ENCODE results near the gene FPR3. TPM values are rescaled to one million over a fixed set of nuclear protein-coding genes. Genes with fewer than 3 reads are reported as not detected.

Gene FPR3
- total RNA-seq, 1 experiment from 2014 or later, result not detected

GRCh38 chr19:51800473-51801244 is 5.7 kb downstream of the FPR3 start:
- no peak overlapping the region for H4K91ac ChIP-seq (ENCODE audit: insufficient read length, low read depth, low read length)
- no CpG with 5 or more reads among the region's 7 CpGs for WGBS (ENCODE audit: extremely low coverage, insufficient read length, low lambda C conversion rate)
- TF ChIP-seq, protein P1, sequence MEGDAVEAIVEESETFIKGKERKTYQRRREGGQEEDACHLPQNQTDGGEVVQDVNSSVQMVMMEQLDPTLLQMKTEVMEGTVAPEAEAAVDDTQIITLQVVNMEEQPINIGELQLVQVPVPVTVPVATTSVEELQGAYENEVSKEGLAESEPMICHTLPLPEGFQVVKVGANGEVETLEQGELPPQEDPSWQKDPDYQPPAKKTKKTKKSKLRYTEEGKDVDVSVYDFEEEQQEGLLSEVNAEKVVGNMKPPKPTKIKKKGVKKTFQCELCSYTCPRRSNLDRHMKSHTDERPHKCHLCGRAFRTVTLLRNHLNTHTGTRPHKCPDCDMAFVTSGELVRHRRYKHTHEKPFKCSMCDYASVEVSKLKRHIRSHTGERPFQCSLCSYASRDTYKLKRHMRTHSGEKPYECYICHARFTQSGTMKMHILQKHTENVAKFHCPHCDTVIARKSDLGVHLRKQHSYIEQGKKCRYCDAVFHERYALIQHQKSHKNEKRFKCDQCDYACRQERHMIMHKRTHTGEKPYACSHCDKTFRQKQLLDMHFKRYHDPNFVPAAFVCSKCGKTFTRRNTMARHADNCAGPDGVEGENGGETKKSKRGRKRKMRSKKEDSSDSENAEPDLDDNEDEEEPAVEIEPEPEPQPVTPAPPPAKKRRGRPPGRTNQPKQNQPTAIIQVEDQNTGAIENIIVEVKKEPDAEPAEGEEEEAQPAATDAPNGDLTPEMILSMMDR (conservative IDR thresholded peaks at IDR 0.05), result no peak
- no peak overlapping the region for H4K8ac ChIP-seq (replicated peaks; ENCODE audit: insufficient read length, low read depth, low read length)
- H2BK12ac ChIP-seq (ENCODE audit: insufficient read length, low read depth, low read length), result no peak overlapping the region
- no peak overlapping the region for H4K5ac ChIP-seq (ENCODE audit: insufficient read length, low read depth, low read length)
- H3K36me3 Mint-ChIP-seq (ENCODE audit: insufficient read depth in 1 of 3, low read depth in 3 of 3), result peaks cover 5 to 15% (median 7%) of the 10 kb centered on the region in 3 experiments; a peak in 3 of 7 replicates
- H3K9me3 ChIP-seq (ENCODE audit: control insufficient read depth, low read depth, low read length), result no peaks in the 10 kb centered on the region
- no peak overlapping the region for H3T11ph ChIP-seq (ENCODE audit: low read length)
- no peak overlapping the region for H3K27ac ChIP-seq (ENCODE audit: insufficient read length, low read depth, low read length)
- no peak overlapping the region for H2BK5ac ChIP-seq (ENCODE audit: insufficient read length, low read length)
- no peaks in the 10 kb centered on the region for H3K23me2 ChIP-seq (ENCODE audit: insufficient read length, low read depth, low read length, poor library complexity, severe bottlenecking)
- no peak overlapping the region for H3K14ac ChIP-seq (ENCODE audit: insufficient read depth, low read length)
- H3K79me2 ChIP-seq (ENCODE audit: insufficient read depth, low read length), result no peaks in the 10 kb centered on the region
- H3K27me3 ChIP-seq (ENCODE audit: insufficient read depth, low read length), result no peaks in the 10 kb centered on the region
- no peak overlapping the region for H2AFZ ChIP-seq (ENCODE audit: low read length)
- no peak overlapping the region for H2BK20ac ChIP-seq (ENCODE audit: low read depth, low read length, poor library complexity, severe bottlenecking)
- no peak overlapping the region for H3K4ac ChIP-seq (ENCODE audit: low read depth, low read length)
- H3K27ac Mint-ChIP-seq, result no peak overlapping the region
- no peaks in the 10 kb centered on the region for H3K4me1 ChIP-seq (ENCODE audit: insufficient read depth, low read length)
- H3K9ac ChIP-seq (ENCODE audit: extremely low read depth, insufficient read length, low read length), result no peak overlapping the region
- no peak overlapping the region for H3K23ac ChIP-seq (ENCODE audit: insufficient read length, low read depth, low read length)
- no peak overlapping the region for H2AK5ac ChIP-seq (ENCODE audit: insufficient read length, low read length)
- no peaks in the 10 kb centered on the region for H3K79me1 ChIP-seq (ENCODE audit: insufficient read depth, low read depth, low read length, poor library complexity, severe bottlenecking)
- H2BK120ac ChIP-seq (ENCODE audit: low read depth, low read length, poor library complexity, severe bottlenecking), result no peak overlapping the region
- H3K18ac ChIP-seq (ENCODE audit: insufficient read length, low read depth, low read length), result no peak overlapping the region
- no peak overlapping the region for H3K56ac ChIP-seq (ENCODE audit: insufficient read length, low read depth, low read length)
- H2BK15ac ChIP-seq (ENCODE audit: low read depth, low read length), result no peak overlapping the region
- H3K27me3 Mint-ChIP-seq (ENCODE audit: low read depth), result peaks cover 7% of the 10 kb centered on the region; the same call in 1 of the 2 replicates
- no peaks in the 10 kb centered on the region for H3K4me1 Mint-ChIP-seq
- H3K4me2 ChIP-seq (ENCODE audit: insufficient read depth, insufficient read length, low read length), result no peak overlapping the region
- no peaks in the 10 kb centered on the region for H4K20me1 ChIP-seq (ENCODE audit: control insufficient read depth, insufficient read depth, insufficient read length)
- peaks cover 74 to 89% of the 10 kb centered on the region in 2 experiments for H3K9me3 Mint-ChIP-seq
- no peak overlapping the region for H3K4me3 Mint-ChIP-seq
- no peak for DNase-seq

Measured in H9 (cell line).